PFSK-1 (cell line): ENCODE measurements around the gene CCR2.

Experiments used
- FOXP2 ChIP-seq: optimal IDR thresholded peaks from 2 replicates; pipeline ENCODE3; 2011; ENCODE audit warnings: borderline replicate concordance, control low read depth, inconsistent platforms; ENCODE audit not compliant: insufficient read depth; ENCODE audit errors: extremely low read length, extremely low read depth
- POLR2AphosphoS5 ChIP-seq: IDR thresholded peaks from 2 replicates; pipeline ENCODE4 v1.6.1; 2012; ENCODE audit warnings: low read depth, mild to moderate bottlenecking, control low read depth, low read length, moderate library complexity
- SIN3A ChIP-seq: IDR thresholded peaks from 2 replicates; pipeline ENCODE4 v1.6.1; 2012; ENCODE audit warnings: mild to moderate bottlenecking, low read length, moderate library complexity, borderline replicate concordance; ENCODE audit not compliant: insufficient read depth
- TAF1 ChIP-seq: IDR thresholded peaks from 2 replicates; pipeline ENCODE4 v1.6.1; 2012; ENCODE audit warnings: low read length, control low read depth, borderline replicate concordance; ENCODE audit not compliant: insufficient read depth

DNA sequence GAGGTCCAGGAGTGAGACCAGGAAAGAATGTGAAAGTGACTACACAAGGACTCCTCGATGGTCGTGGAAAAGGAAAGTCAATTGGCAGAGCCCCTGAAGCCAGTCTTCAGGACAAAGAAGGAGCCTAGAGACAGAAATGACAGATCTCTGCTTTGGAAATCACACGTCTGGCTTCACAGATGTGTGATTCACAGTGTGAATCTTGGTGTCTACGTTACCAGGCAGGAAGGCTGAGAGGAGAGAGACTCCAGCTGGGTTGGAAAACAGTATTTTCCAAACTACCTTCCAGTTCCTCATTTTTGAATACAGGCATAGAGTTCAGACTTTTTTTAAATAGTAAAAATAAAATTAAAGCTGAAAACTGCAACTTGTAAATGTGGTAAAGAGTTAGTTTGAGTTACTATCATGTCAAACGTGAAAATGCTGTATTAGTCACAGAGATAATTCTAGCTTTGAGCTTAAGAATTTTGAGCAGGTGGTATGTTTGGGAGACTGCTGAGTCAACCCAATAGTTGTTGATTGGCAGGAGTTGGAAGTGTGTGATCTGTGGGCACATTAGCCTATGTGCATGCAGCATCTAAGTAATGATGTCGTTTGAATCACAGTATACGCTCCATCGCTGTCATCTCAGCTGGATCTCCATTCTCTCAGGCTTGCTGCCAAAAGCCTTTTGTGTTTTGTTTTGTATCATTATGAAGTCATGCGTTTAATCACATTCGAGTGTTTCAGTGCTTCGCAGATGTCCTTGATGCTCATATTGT is 6.0 kb downstream of the CCR2 start:
- TF ChIP-seq SIN3A (no peak), POLR2AphosphoS5 (no peak), TAF1 (no peak), FOXP2 (no peak)
